IMR-90 (cell line): ENCODE measurements around the gene SEC11A. TPM values are rescaled to one million over a fixed set of nuclear protein-coding genes. Genes with fewer than 3 reads are reported as not detected.
A peak's percentile ranks its signal among the peaks of the same experiment; 100 is the strongest.

Experiments used
- ATAC-seq: fragments of 200-7000 bp; cut with Tn5 transposase; 2 replicates; pipeline ENCODE4 v1.9.1; 2020; ENCODE audit warnings: low read depth, mild to moderate bottlenecking, moderate library complexity
- BruUV-seq: library from RNA; stranded (reverse); fragments of 400-500 nt; replicated peaks from 2 replicates; lab custom pipeline; 2021; lab: Mats Ljungman, UMichigan
- CTCF ChIA-PET: fragments of 300-600 bp; formaldehyde crosslinking; extraction: SDS; loops from one replicate; lab custom pipeline; 2021; ENCODE audit warnings: antibody characterized with exemption; lab: Yijun Ruan, JAX
- POLR2A ChIA-PET: fragments of 300-600 bp; sonication (Branson Sonifier 250); formaldehyde crosslinking; loops from one replicate; lab custom pipeline; 2022; ENCODE audit warnings: antibody characterized with exemption; ENCODE audit not compliant: unreplicated experiment; lab: Charles Lee
- DNase-seq: peaks from one replicate; pipeline ENCODE4 v3.0.0; 2013
- H2AFZ ChIP-seq: replicated peaks from 2 replicates; pipeline ENCODE3; 2013; ENCODE audit warnings: low read length, mild to moderate bottlenecking; ENCODE audit not compliant: poor library complexity
- H2AK5ac ChIP-seq: 2 replicates; pipeline ENCODE4 v1.6.1; 2013; ENCODE audit warnings: low read depth, low read length, inconsistent platforms
- H2AK9ac ChIP-seq: replicated peaks from 2 replicates; pipeline ENCODE3; 2013; ENCODE audit warnings: mild to moderate bottlenecking, low read depth, low read length, moderate library complexity; ENCODE audit not compliant: poor library complexity
- H2BK120ac ChIP-seq: 2 replicates; pipeline ENCODE4 v1.6.1; 2013; ENCODE audit warnings: low read depth, low read length, inconsistent platforms
- H2BK15ac ChIP-seq: 3 replicates; pipeline ENCODE4 v1.6.1; 2013; ENCODE audit warnings: low read depth, low read length, inconsistent platforms
- H2BK20ac ChIP-seq: 2 replicates; pipeline ENCODE4 v1.6.1; 2013; ENCODE audit warnings: low read depth, mild to moderate bottlenecking, inconsistent platforms, low read length, moderate library complexity
- H2BK5ac ChIP-seq: 2 replicates; pipeline ENCODE4 v1.6.1; 2013; ENCODE audit warnings: mild to moderate bottlenecking, low read depth, low read length, inconsistent platforms; ENCODE audit not compliant: poor library complexity, severe bottlenecking
- H3K14ac ChIP-seq: replicated peaks from 2 replicates; pipeline ENCODE4 v1.6.1; 2013; ENCODE audit warnings: low read depth, low read length, inconsistent platforms
- H3K18ac ChIP-seq: 2 replicates; pipeline ENCODE4 v1.6.1; 2013; ENCODE audit warnings: low read depth, low read length, control low read depth
- H3K23ac ChIP-seq: 2 replicates; pipeline ENCODE4 v1.6.1; 2013; ENCODE audit warnings: low read depth, low read length, inconsistent platforms
- H3K27ac ChIP-seq: 2 replicates; pipeline ENCODE4 v1.5.1; 2013; ENCODE audit warnings: mild to moderate bottlenecking, control low read depth, low read length; ENCODE audit not compliant: insufficient read depth
- H3K27me3 ChIP-seq: 2 replicates; pipeline ENCODE4 v1.6.1; 2013; ENCODE audit warnings: low read length; ENCODE audit not compliant: control insufficient read depth, insufficient read depth
- H3K36me3 ChIP-seq: 2 replicates; pipeline ENCODE4 v1.6.1; 2013; ENCODE audit warnings: low read length, mixed read lengths; ENCODE audit not compliant: control insufficient read depth, insufficient read depth
- H3K4ac ChIP-seq: 2 replicates; pipeline ENCODE4 v1.6.1; 2013; ENCODE audit warnings: low read depth, low read length, inconsistent platforms
- H3K4me1 ChIP-seq: 2 replicates; pipeline ENCODE4 v1.6.1; 2013; ENCODE audit warnings: low read length, mixed read lengths; ENCODE audit not compliant: control insufficient read depth, insufficient read depth
- H3K4me2 ChIP-seq: 2 replicates; pipeline ENCODE4 v1.6.1; 2013; ENCODE audit warnings: low read depth, mild to moderate bottlenecking, control low read depth, low read length, moderate library complexity
- H3K4me3 ChIP-seq: 2 replicates; pipeline ENCODE4 v1.5.1; 2013; ENCODE audit warnings: low read depth, mild to moderate bottlenecking, control low read depth, low read length, moderate library complexity; ENCODE audit not compliant: insufficient read depth
- H3K56ac ChIP-seq: 2 replicates; pipeline ENCODE4 v1.6.1; 2013; ENCODE audit warnings: low read length, inconsistent platforms; ENCODE audit not compliant: insufficient read depth; ENCODE audit errors: extremely low read depth
- H3K79me1 ChIP-seq, 2 experiments: 2 replicates each; pipeline ENCODE4 v1.6.1; 2013; ENCODE audit warnings: low read length in 2 of 2, inconsistent platforms in 1 of 2, low read depth in 1 of 2
- H3K9ac ChIP-seq: 2 replicates; pipeline ENCODE4 v1.6.1; 2013; ENCODE audit warnings: low read depth, low read length, control low read depth
- H3K9me1 ChIP-seq: 2 replicates; pipeline ENCODE4 v1.6.1; 2013; ENCODE audit warnings: low read length, inconsistent platforms; ENCODE audit not compliant: insufficient read depth
- H3K9me3 ChIP-seq: 2 replicates; pipeline ENCODE4 v1.6.1; 2013; ENCODE audit warnings: low read length; ENCODE audit not compliant: control insufficient read depth, insufficient read depth
- H4K20me1 ChIP-seq: 2 replicates; pipeline ENCODE4 v1.6.1; 2013; ENCODE audit warnings: low read length, inconsistent platforms; ENCODE audit not compliant: insufficient read depth
- H4K5ac ChIP-seq: 2 replicates; pipeline ENCODE4 v1.6.1; 2013; ENCODE audit warnings: mild to moderate bottlenecking, low read depth, low read length, control low read depth
- H4K8ac ChIP-seq, 2 experiments: 2 replicates each; pipeline ENCODE4 v1.6.1; 2013; ENCODE audit warnings: low read depth in 2 of 2, low read length in 2 of 2, control low read depth in 1 of 2, inconsistent platforms in 1 of 2
- H4K91ac ChIP-seq: 2 replicates; pipeline ENCODE4 v1.6.1; 2013; ENCODE audit warnings: low read depth, low read length, inconsistent platforms; ENCODE audit not compliant: insufficient read depth
- CEBPB ChIP-seq: IDR thresholded peaks from 2 replicates; pipeline ENCODE4 v1.6.1; 2012; ENCODE audit warnings: low read depth, low read length, improper control_type of control experiment
- MAFK ChIP-seq: IDR thresholded peaks from 2 replicates; pipeline ENCODE4 v1.6.1; 2012; ENCODE audit warnings: low read depth, low read length, improper control_type of control experiment
- MXI1 ChIP-seq: IDR thresholded peaks from 2 replicates; pipeline ENCODE4 v1.6.1; 2012; ENCODE audit warnings: low read depth, mild to moderate bottlenecking, low read length, moderate library complexity, borderline replicate concordance
- RCOR1 ChIP-seq: IDR thresholded peaks from 2 replicates; pipeline ENCODE4 v1.6.1; 2012; ENCODE audit warnings: mild to moderate bottlenecking, low read length, improper control_type of control experiment; ENCODE audit not compliant: insufficient replicate concordance
- WGBS, 2 experiments: methylation state at CpG; one replicate each; pipeline versions ENCODE4 v1.1.5 to v1.1.7; 2013; ENCODE audit warnings: missing lambda C conversion rate in 2 of 2; ENCODE audit not compliant: insufficient read length in 1 of 2; ENCODE audit errors: extremely low coverage in 2 of 2; 5-methylcytosine and 5-hydroxymethylcytosine counted together
- dilution Hi-C: fragments of 300-500 bp; cut with HindIII; formaldehyde crosslinking; loops from one replicate; pipeline ENCODE4 v1.14.3; 2018; ENCODE audit warnings: low sequenced_read_pairs; ENCODE audit not compliant: unreplicated experiment
- in situ Hi-C: fragments of 300-500 bp; cut with MboI; formaldehyde crosslinking; loops from 3 replicates; pipeline ENCODE4 v1.14.3; 2019; ENCODE audit warnings: low sequenced_read_pairs, inconsistent platforms, mixed read lengths
- intact Hi-C: fragments of 100-400 bp; cut with micrococcal nuclease; formaldehyde crosslinking; loops from 2 replicates; pipeline ENCODE4 v1.10.0; 2022
- polyA plus RNA-seq, 3 experiments: library from polyadenylated mRNA; depleted of rRNA; stranded (reverse); fragments of >200 nt; gene quantifications; 2 replicates each; pipeline ENCODE4 v1.2.3, GENCODE V29; 2012; ENCODE audit warnings: low replicate concordance in 1 of 3
- total RNA-seq: library from RNA; depleted of rRNA; stranded (reverse); fragments of >200 nt; gene quantifications from 2 replicates; pipeline ENCODE4 v1.2.3, GENCODE V29; 2012
- TF ChIP-seq, protein P1 (sequence below): fragments of 150-350 bp; IDR thresholded peaks from 2 replicates; pipeline ENCODE4 v1.6.1; 2017; ENCODE audit warnings: mild to moderate bottlenecking, antibody characterized with exemption, low read length, low read depth

The SEC11A gene
- total and polyA plus RNA-seq, 2 of the 4 experiments (the other 2 are of a cell fraction) = 62.4 to 108 TPM

GRCh38 chr15:84631706-84632272 lies 84.2 kb downstream of the SEC11A start:
- Histone ChIP-seq H2AFZ (peak overlapping the region; percentile 95), H2AK5ac (peak overlapping the region; percentile 35), H3K9ac (peak overlapping the region; percentile 81), H3K36me3 (peaks cover 6% of the 10 kb centered on the region), H3K79me1 (peaks cover 21 to 38% of the 10 kb centered on the region in 2 experiments), H2BK20ac (no peak overlapping the region), H3K4ac (peak overlapping the region; percentile 93), H4K91ac (peak overlapping the region; percentile 77), H2BK5ac (peak overlapping the region; percentile 84), H3K27me3 (no peaks in the 10 kb centered on the region), H4K8ac (peak overlapping the region; percentile 97 to 98), H3K18ac (peak overlapping the region; percentile 79), H3K9me1 (peaks cover 16% of the 10 kb centered on the region), H3K4me2 (peak overlapping the region; percentile 91), H4K20me1 (peaks cover 7% of the 10 kb centered on the region; the same call in 1 of the 2 replicates), H3K4me3 (peak overlapping the region; percentile 81), H2BK15ac (no peak overlapping the region; the same call in 2 of the 3 replicates), H4K5ac (peak overlapping the region; percentile 96), H3K23ac (peak overlapping the region; percentile 55), H3K27ac (peak overlapping the region; percentile 87), H2BK120ac (peak overlapping the region; percentile 39), H3K9me3 (no peaks in the 10 kb centered on the region), H2AK9ac (peak overlapping the region; percentile 63), H3K4me1 (peaks cover 11% of the 10 kb centered on the region), H3K56ac (peak overlapping the region; percentile 75; the same call in 1 of the 2 replicates), H3K14ac (peak overlapping the region; percentile 91)
- ATAC-seq = peak; percentile 1; the same call in 1 of the 2 replicates
- DNase-seq = peak; percentile 14
- CTCF ChIA-PET = interaction anchor here (1.2 to 1.5 kb wide), 2 partner anchors 32 to 44 kb away, joined by 3 to 5 read pairs; no protein-coding TSS in a partner anchor
- dilution Hi-C loops (no loop called here), in situ Hi-C loops (no loop called here), intact Hi-C loops (loop anchor here (2.0 to 10.0 kb wide), 2 partner anchors 31 to 47 kb away; partner anchors contain the start of gene ZSCAN2)
- 83% methylated on average over 1 of the region's 7 CpGs; no CpG with 5 or more reads in 1 of the 2 experiments for WGBS, 2 experiments
- POLR2A ChIA-PET = interaction anchor here (1.1 kb wide), 1 partner anchor 22 kb away, joined by 3 read pairs; no protein-coding TSS in a partner anchor
- TF ChIP-seq MAFK (no peak), RCOR1 (no peak), MXI1 (no peak), CEBPB (no peak)
- TF ChIP-seq, protein P1, sequence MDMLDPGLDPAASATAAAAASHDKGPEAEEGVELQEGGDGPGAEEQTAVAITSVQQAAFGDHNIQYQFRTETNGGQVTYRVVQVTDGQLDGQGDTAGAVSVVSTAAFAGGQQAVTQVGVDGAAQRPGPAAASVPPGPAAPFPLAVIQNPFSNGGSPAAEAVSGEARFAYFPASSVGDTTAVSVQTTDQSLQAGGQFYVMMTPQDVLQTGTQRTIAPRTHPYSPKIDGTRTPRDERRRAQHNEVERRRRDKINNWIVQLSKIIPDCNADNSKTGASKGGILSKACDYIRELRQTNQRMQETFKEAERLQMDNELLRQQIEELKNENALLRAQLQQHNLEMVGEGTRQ = no peak
- TSS peak; percentile 74 for BruUV-seq
